Occipital lobe (tissue), 2 donors: Measurements from ENCODE around the gene DEDD. TPM values are rescaled to one million over a fixed set of nuclear protein-coding genes. Genes with fewer than 3 reads are reported as not detected.

Experiments
- DNase-seq: peaks from one replicate; lab custom pipeline; 2025; lab: John Stamatoyannopoulos, UW
- total RNA-seq: library from RNA; depleted of rRNA; stranded (reverse); fragments of >200 nt; gene quantifications from one replicate; pipeline ENCODE4 v1.2.3, GENCODE V29; 2014

Gene DEDD
- total RNA-seq, 1 donor from 2014 or later, result 26.8 TPM

DNA sequence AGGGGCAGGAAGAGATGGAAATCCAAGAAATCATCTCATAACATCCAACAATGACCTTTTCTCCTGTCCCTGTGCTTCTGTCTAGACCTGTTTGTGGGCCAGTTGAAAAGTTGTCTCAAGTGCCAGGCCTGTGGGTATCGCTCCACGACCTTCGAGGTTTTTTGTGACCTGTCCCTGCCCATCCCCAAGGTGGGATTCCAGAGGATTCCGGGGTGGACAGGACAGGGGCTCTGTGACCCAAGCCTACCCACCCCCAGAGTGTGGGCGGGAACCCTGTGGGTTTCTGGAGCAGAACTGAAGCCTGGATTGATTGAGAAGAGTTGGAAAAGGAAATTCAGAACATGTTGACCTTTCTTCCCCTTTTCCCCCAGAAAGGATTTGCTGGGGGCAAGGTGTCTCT lies 31.3 kb upstream of the DEDD start:
- DNase-seq, result no peak

DNA sequence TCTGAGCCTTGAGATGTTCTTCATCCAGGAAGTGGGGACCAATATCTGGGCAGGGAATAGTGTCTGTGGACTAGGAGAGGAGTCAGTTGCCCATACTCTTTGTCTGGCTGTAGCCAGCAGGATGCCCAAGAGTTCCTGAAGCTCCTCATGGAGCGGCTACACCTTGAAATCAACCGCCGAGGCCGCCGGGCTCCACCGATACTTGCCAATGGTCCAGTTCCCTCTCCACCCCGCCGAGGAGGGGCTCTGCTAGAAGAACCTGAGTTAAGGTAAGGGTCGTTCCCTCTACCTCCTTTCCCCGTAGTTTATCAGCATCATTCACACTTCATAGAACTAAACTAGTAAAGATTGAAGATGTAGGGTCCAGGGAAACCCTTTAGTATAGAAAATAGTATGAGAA lies 30.3 kb upstream of the DEDD start:
- no peak for DNase-seq

DNA sequence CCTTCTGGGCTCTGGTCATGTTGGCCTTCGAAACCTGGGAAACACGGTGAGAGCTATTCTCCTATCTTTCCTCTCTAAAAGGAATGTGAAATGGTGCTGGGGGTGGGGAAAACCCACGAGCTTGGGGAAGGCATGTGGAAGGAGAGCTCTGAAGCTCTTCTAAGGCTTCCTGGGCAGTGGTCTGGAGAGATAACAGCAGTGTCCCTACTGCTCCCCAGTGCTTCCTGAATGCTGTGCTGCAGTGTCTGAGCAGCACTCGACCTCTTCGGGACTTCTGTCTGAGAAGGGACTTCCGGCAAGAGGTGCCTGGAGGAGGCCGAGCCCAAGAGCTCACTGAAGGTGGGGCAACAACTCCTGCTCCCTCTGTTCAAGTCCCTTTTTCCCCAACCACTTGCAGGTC lies 29.6 kb upstream of the DEDD start:
- no peak for DNase-seq

DNA sequence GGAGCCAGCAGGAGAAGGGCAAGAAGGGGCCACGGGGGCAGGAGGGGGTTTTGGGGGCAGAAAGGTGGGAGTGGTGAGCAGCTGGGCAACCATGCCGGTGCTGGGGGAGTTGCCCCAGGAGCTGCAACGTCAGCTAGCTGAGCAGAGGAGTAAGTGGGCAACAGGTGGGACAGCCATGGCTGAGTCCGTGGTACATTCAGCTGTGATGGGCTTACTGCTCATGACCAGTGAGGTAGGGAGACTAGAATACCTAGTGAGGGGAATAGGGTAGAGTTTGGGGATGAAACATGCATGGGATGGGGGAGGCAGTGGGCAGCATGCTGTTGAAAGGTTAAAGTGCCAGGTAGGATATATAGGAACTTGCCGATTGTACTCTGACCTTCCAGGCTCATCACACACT lies 29.2 kb upstream of the DEDD start:
- DNase-seq, result no peak

DNA sequence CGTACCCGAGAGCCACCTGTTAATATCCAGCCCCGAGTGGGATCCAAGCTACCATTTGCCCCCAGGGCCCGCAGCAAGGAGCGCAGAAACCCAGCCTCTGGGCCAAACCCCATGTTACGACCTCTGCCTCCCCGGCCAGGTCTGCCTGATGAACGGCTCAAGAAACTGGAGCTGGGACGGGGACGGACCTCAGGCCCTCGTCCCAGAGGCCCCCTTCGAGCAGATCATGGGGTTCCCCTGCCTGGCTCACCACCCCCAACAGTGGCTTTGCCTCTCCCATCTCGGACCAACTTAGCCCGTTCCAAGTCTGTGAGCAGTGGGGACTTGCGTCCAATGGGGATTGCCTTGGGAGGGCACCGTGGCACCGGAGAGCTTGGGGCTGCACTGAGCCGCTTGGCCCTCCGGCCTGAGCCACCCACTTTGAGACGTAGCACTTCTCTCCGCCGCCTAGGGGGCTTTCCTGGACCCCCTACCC lies 28.2 kb upstream of the DEDD start:
- no peak for DNase-seq

DNA sequence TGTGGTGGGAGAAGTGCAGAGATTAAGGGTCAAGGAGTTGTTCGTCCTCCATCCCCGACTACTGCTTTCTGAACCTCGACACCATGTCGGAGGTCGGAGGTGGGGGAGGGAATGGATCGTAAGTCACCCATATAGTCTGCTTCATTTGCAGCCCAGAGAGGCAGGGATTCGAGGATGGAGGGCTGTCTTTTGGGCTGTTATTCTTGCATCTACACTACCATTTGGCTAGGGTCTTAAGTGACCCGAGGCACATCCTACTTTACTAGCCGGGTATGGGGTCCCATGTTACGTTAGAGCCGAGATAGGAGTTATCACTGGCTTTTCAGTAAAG lies 27.4 kb upstream of the DEDD start:
- DNase-seq, result no peak

DNA sequence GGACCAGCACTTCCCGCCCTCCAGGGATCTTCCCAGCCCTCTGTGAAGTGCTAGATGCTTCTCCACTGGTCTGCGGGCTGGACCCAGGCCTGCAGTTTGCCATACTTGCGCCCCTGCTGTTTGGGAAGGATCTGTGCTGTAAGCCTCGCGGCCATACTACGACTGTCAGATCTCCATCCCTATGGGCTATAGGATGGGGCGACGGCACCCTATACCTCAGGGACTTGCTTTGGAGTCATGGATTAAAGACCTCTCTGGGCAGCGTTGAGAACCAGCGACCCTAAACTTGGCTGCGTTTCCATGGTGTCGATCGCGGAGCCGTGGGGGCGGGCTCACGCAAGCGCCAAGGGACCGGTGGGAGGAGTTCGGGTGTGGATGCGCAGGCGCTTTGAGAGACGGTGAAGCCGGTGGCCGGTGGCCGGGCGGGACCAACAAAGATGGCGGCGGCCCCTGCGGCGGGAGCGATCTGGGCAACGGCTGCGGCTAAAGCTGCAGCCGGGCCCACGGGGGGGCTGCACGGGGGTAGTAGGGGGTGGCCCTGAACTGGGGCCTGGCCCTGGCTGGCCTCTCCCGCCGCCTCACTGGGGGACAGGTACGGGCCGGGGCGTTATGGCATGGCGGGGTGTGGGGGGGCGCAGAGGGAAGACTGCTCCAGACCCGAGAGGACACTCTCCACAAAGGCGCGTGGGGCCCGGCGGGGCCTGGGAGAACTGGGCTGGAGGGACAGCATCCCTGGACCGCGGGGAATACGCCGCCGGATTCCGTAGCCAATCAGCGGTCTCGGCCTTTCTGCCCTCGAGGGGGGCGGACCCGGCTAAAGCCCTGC lies 26.8 kb upstream of the DEDD start, which contains the start of gene USP21:
TSS of gene USP21 (plus strand) at position 414 of the 826 bp plus-strand sequence. CDS start 1,141 bp downstream, outside the sequence.
- DNase-seq, result peak; percentile 83

DNA sequence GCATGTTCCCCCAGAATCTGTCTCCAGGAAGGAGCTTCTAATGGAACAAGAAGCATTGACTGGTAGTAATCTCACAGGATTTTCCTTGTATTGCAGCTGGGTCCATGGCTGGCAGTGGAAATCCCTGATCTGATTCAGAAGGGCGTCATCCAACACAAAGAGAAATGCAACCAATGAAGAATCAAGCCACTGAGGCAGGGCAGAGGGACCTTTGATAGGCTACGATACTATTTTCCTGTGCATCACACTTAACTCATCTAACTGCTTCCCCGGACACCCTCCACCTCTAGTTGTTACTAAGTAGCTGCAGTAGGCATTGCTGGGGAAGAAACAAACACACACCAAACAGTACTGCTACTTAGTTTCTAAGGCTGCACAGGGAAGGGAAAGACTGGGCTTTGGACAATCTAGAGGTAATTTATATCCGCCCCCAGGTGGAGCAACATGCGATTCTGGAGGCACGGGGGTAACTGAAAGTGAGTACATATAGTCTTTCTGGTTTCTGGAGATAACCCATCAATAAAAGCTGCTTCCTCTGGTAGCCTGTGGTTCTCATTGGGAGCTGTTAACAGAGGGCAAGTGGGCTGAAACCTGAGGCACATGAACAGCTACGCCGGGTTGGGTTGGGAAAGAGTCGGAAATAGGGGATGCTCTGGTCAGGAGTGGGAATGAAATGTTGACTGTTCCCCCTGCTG lies 26.0 kb upstream of the DEDD start:
- no peak for DNase-seq

DNA sequence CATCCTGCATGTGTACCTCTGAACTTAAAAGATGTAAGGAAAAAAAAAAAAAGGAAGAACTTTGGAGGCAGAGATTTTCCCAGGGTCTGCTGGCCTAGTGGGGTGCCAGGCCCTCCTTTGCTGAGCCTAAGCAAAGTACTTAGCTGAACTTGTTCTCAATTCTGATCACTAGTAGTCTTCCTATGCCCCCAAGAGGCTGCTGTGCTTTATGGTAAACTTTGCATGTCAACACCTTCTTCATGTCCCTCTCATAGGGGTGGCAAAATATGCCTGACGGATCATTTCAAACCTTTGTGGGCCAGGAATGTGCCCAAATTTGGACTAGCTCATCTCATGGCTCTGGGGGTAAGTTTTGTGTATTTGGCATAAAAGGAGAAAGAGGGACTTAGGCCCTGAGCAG lies 25.4 kb upstream of the DEDD start:
- no peak for DNase-seq

DNA sequence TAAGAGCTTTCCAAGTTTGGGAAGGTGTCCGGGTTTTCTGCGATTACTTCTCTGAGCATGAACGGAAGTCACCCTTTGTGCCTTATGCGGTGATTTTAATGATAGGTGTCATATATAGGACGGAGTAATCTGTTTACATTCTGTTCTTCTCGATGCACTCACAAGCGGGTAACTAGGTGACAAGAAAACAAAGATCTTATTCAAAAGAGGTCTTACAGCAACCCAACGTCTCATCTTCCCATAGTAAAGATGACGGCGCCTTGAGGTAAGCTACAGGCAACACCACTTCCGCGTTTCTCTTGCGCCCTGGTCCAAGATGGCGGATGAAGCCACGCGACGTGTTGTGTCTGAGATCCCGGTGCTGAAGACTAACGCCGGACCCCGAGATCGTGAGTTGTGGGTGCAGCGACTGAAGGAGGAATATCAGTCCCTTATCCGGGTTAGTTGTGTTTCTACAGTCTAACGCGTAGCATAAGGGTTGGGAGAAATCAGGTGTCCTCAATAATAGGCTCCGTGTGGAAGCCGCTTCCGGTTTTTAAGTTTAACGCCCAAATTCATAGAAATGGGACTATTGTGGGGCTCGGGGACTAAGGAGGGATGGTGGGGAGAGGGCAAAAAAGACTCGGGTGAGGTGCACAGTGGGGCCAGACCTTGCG lies 21.3 kb upstream of the DEDD start, which contains the start of gene UFC1:
TSS of gene UFC1 (plus strand) at position 297 of the 656 bp plus-strand sequence. CDS start at position 317, 20 bp downstream.
- DNase-seq, result peak; percentile 73

DNA sequence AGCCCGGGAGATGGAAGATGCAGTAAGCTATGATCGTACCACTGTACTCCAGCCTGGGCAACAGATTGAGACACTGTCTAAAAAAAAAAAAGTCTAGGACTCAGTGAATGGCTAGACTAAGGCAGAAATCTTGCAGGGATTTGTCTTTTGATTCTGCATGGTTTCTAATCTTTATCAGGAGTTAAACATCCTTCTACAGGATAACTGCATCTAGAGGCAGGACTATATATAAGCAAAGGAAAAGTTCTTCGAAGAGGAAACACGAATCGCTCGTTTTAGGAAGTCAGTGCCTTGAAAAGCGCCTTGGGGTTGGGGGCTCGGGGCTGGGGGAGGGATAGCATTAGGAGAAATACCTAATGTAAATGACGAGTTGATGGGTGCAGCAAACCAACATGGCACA lies 20.7 kb upstream of the DEDD start:
- DNase-seq, result no peak

DNA sequence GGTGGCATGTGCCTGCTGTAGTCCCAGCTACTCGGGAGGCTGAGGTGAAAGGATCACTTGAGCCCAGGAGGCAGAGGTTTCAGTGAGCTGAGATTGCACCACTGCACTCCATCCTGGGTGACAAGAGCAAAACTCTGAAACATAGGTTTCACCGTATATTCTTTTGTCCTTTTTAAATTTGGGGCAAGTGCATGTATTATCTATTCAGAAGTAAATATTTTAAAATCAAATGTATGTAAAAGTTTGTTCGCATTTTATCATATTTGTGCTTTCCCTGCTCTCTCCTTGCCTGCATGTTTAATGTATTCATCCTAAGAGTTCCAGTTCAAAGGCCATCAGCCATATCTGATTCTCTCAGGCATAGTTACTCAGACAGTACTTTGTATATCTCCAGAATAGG lies 13.4 kb upstream of the DEDD start:
- no peak for DNase-seq

DNA sequence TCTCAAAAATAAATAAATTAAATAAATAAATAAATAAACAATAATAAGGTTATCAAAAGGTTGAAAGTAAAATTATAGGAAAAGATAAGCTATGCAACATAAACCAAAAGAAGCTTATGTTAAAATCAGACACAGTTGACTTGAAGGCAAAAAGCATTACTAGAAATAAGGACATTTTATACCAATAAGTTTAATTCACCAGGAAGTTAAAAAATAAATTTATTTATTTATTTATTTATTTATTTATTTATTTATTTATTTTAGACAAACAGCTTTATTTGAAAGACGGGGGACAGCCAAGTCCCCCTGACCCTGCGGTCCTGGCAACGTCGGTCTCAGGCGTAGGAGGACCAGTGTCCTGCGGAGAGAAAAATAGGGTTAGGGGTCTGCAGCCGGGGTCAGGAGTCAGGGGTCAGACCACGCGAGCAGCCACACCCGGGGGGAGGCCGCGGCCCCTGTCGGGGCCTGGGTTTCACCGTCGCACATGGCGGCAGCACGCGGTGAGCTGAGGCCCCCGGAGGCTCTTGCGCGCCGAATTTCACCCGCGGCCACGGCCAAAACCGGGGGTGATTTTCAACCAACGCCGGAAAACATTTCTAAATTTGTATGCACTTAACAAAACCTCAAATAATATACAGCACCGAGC lies 8.4 kb upstream of the DEDD start:
- no peak for DNase-seq

DNA sequence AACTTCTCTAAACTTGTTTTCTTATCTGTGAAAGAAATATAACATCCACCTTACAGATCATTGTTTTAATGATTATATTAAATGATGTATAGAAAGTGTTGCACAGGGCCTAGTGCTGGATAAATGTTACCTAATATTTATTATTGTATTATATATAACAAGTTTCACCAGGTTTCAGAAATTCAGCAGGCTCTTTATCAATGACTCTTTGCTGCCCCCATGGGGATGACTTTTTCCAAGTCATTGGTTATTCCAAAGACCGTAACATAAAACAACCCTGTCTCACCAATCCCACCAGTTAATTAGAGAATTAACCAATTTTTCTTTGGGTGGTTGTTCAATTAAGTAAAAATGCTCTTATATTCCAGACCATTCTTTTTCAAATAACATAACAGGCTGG lies 7.3 kb upstream of the DEDD start:
- DNase-seq, result no peak

DNA sequence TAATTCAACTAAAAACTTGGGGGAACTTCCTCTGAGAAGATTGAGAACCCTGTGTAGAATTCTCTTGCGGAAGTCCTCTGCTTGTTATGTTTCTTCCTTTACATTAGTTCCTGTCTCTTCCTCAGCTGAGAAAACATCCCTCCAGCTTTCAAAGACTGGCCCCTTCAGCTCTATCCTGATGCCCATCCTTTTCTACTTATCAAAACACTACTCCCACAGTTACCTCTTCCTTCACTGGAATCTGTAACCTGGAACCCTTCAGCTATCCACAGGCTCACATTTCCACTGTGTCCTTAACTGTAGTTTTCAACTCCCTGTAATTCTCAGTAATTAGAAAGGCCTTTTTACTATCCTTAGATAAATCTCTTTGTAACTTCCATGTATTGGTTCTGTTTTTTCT lies 6.0 kb upstream of the DEDD start:
- no peak for DNase-seq

DNA sequence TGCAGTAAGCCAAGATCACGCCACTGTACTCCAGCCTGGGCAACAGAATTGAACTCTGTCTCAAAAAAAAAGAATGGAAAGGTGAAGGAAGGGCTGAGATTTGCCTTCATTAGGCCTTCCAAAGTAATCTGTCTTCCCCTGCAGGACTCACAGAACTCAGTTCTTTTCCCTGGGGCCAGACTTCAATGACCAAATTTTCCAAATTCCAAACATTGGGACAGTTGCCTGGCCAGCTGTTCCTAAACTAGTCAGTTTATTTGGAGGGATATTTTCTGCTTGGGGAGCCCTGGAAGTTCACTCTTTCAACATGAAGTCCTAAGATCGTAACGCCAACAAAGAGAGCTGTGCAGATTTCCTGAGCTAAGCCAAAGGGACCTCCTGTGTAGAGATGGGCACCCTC lies 5.4 kb upstream of the DEDD start:
- no peak for DNase-seq

DNA sequence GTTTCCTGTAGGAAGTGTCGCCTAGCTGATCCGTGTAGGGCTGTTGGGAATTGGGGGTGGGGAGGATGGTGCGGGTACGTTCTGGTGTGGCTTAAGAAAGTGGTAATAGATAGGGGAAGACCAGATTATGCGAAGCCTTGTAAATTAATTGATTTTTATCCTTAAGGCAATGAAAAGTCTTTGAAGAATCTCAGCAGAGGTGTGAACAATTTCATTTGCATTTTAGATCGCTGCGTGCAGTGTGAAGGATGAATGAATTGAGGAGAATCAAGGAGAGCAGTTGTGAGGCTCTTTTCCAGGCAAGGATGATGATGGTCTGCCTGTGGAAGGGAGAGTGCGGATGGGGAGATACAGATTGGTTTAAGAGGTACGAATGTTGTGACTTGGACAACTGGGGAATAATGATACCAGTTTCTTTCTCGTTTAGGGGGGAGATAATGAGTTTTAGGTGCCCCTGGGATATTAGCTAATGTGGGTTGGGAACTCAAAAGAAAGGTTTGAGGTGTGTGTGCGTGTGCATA lies 813 bp upstream of the DEDD start:
- DNase-seq, result no peak

DNA sequence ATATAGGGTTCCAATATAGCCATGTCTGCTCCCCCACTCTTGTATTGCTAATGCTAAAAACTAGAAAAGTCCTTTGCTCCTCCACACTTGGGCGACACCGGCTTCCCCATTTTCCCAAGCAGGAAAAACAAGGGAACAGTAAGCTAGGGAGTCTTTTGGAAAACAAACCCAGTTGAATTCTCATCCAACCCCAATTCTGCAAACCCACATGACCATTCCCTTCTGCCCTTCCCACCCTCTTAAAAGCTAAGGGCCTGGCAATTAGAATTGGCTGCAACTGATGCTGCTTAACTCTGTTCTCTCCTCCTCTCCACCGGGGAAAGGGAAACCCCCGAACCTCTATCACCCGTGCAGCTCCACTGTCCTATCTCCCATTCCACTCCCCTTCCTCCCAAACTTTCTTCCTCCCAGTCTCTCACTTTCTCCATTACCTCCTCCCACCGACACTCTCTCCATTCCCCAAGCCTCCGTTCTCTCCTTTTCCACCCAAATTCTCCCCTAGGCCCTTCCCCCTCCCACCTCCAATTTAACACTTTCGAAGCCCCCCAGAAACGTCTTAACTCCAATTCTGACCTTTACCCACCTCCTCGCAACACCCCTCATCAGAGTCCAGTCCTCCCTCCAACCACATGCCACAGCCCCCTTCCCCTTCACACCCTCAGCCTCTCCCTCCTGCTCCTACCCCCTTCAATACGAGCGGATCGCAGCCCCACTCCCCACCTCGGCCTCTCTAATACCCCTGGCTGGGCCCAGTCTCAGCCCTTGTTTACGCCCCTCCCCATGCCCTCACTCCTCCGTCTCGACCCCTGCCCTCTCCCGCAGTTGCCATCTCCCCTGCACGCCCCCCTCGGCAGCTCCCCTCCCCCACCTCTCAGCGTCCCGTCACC lies 701 bp downstream of the DEDD start:
- DNase-seq, result no peak

DNA sequence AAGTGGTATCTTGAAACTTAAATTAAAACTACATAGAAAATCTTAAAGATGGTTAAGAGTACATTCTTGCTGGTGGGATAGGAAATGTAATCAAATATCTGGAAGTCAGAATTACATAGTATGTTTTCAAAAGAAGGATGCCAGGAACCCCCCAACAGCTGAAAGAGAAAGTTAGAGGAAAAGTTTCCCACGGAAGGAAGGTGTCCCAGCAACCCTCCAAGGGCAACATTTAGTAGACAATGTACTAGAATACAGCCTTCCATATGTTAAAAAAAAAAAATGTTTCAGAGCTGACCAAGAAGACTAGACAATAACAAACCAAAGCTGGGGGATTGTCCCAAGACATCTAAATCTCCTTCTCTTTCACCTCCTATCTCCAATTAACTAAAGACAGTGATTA lies 2.2 kb downstream of the DEDD start:
- no peak for DNase-seq

DNA sequence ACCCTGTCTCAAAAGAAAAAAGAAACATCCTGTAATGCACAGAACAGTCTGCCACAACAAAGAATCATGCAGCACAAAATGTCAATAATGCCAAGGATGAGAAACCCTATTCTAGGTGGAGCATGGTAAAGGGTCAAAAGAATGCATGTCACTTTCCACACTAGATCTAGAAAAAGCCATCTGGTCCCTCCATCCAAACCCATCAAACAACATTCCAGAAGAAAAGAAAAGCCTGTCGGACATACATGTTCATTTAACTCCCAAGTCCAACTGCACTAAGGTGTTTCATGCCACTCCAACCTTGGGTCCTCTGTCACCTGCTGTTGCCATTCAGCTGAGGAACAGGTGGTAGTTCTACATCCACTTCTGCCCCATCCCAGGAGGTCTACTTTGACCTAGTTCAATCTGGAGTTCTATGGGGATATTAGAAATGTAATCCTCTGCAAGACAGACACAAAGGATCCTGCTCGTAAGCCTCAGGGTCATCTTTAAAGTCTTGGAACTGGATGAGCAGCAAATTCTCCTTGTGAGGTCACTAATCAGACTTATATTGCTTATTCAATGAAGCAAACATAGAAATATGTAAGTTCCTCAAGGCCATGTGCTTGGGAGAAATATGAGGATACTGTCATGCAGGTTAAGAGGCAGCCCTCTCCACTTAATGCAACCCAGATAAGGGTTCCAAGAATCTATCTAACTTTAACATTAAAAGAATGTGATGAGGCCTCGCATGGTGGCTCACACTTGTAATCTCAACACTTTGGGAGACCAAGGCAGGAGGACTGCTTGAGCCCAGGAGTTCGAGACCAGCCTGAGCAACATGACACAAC lies 3.7 kb downstream of the DEDD start:
- no peak for DNase-seq
